NCI-H187 treated with DMSO at 0.1 percent for 48 hours (cell line): Measurements from ENCODE around the gene ZG16B.

Experiments used
- DNase-seq: peaks from one replicate; lab custom pipeline; 2025; lab: John Stamatoyannopoulos, UW

Gene ZG16B

GRCh38 chr16:2825049-2825742 lies 4.9 kb upstream of the ZG16B start:
- no peak for DNase-seq

DNA sequence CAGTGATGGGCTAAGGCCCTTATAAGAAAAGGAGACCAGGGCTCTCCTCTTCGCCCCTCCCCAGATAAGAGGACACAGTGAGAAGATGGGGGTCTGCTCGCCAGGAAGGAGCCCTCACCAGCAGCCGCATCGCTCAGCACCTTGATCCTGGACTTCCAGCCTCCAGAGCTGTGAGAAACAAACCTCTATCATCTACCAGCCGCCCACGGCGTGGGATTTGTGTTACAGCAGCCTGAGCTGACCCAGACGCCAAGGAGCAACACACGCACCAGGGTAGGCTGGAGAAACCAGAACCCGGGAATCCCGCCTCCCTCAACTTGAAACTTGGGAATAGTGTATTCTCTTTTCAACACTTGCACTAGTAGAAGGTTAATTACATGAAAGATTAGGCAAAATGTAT lies 4.2 kb upstream of the ZG16B start:
- no peak for DNase-seq

DNA sequence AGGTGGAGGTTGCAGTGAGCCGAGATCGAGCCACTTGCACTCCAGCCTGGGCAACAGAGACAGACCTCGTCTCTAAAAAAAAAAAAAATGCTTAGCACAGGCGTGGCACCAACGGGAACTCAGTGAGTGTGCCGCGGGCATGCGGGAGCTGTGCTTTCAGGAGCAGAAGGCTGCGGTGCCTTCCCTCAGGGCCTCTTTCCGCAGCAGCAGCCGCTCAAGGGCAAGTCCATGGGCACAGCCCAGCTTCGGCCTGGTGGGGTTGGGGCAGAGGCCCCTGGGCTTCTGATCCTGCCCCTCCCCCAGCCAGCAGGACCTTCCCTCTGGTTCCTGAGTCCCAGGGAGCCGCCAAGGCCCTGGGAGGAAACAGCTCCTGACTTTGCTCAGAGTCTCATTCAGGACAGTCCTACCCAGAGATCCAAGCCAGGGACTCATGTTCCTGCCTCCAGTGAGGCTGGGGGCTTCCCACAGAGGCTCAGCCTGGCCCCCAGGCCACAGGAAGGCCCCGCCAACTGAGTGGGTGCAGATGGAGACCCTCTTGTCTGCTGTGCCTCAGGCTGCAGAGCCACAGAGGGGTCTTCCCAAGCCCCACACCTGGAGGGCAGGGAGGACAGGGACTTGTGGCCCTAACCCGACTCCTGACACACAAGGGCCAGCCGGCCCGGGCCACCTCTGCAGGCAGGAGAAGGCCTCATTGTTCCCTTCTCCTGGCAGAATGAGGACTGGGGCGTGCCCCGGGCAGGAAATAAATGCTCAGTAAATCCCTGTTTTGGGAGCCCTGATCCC lies 3.3 kb upstream of the ZG16B start:
- no peak for DNase-seq

- DNase-seq: no peak
These were observed 2.7 kb upstream of the ZG16B start for GRCh38 chr16:2827374-2827791.

GRCh38 chr16:2827831-2828520 lies 2.1 kb upstream of the ZG16B start:
- DNase-seq: no peak

- DNase-seq: no peak
These were observed 1.6 kb upstream of the ZG16B start for GRCh38 chr16:2828521-2828840.

DNA sequence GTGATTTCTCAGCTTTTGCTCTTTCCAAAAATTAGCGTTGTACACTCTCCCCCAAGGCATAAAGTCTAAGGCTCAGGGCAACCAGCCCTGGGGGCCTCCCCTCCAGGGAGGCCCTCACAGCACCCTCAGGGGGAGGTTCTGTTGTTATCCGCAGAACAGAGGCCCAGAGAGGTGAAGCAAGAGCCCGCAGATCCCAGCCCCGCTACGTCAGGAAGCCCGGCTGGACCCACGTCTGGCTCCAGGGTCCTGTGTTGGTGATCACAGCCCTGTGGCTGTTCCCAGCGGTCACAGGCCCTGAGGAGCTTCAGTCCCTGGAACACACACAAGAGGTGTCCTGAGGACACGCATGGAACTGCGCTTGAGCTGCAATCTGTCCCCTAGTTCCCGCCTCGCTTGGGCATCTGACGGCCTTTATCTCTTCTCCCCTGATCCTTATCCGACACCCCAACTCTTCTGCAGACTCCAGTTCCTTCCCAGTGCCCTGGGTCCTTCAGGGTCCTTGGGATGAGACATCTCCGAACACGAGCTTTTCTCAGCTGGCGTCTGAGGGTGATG lies 1.1 kb upstream of the ZG16B start:
- DNase-seq: no peak

DNA sequence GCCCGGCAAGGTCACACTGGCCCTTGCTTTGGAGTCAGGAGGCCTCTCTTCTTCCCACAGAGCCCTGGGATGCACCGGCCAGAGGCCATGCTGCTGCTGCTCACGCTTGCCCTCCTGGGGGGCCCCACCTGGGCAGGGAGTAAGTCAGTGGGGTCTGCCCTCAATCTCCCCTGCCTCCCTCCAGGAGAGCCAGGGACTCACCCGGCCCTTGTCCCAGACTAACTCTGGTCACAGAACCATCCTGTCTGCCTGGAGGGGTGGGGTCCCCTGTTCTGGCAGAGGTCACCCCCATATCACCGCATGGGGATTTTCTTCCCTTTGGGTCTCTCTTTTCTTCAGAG lies 222 bp downstream of the ZG16B start:
- DNase-seq: no peak

DNA sequence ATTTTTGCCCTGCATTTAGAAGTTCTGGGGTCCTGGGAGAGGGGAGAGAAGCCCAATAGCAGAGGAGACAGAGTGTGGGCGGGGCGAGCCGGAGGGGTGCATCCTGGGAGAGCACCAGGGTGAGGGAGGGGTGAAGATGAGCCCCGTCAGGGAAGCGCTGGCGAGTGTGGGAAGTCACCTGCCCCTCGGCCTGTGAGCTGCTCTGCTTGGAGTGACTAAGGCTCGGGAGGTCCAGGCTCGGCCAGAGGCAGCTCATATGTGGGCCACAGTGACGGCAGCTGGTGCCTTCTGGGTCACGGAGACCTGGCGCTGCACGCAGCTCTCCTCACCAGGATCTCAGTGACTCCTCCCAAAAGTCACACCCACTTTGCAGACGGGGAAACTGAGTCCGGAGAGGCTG lies 1.1 kb downstream of the ZG16B start:
- no peak for DNase-seq

- no peak for DNase-seq
These were observed 3.7 kb downstream of the ZG16B start for GRCh38 chr16:2833776-2834175.

DNA sequence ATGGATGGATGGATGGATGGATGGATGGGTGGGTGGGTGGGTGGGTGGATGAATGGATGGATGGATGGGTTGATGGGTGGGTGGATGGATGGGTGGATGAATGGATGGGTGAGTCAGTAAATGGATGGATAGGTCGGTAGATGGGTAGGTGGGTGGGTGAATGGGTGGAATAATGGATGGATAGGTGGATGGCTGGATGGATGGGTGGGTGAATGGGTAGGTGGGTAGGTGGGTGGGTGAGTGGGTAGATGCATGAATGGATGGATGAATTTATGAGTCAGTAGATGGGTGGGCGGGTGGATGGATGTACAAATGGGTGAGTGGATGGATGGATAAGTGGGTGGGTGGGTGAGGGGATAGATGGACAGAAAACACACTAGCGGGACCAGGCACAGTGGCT lies 4.9 kb downstream of the ZG16B start:
- no peak for DNase-seq

GRCh38 chr16:2835638-2836493 lies 5.8 kb downstream of the ZG16B start:
- DNase-seq: no peak

- no peak for DNase-seq
These were observed 6.8 kb downstream of the ZG16B start for GRCh38 chr16:2836646-2837508.

DNA sequence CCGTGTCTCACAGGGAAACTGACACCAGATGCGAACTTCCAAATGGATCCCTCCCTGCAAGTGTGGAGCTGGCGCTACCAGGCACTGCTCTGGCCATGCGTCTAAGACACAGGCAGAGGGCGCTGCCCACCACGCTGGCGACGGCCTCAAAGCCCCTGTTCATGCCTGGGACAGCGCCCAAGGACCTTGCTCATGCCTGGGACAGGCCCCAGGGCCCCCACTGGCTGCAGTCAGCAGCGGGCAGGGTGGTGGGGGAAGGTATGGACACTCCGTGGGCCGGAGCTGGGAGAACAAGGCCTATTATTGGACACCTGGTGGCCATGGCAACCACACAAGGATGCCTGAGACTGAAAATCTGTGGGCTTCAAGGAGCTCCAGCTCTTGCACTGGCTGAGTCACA lies 8.8 kb downstream of the ZG16B start:
- DNase-seq: no peak

- DNase-seq: no peak
These were observed 9.7 kb downstream of the ZG16B start for GRCh38 chr16:2839650-2840450.

GRCh38 chr16:2840914-2841313 lies 10.8 kb downstream of the ZG16B start:
- no peak for DNase-seq

DNA sequence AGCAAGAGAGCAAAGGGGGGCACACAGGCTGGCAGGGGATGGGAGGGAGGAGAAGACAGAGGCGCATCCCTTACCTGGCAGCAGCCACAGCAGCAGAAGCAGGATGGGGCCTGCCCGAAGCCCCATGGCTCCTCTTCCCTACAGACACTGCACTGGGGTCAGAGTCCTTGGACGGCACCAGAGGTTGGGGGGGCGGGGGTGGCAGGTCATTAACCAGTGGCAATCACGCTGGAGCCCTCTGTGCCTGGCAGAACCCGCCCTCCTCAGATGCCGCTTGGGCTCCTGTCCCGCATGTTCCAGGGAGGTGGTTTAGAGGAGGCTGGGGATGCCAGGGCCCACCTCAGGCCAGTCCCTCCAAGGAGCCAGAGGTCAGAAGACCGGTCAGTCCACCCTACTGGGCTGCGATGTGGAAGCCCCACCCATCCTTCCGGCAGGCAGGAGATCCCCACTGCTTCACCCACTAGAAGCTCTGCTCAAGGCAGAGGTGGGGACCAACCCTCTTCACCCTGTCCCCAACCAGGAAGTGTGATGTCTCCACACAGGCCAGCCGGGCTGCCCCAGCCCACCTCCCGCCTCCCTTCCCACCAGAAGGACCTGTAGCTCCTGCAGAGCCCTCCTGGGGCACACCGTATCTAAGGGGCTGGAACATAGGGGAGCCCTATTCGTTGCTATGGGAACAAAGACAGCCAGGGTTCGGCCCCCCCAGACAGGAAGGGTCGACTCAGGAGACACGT lies 11.7 kb downstream of the ZG16B start:
- no peak for DNase-seq

GRCh38 chr16:2842340-2843000 lies 12.4 kb downstream of the ZG16B start:
- DNase-seq: no peak

- no peak for DNase-seq
These were observed 13.4 kb downstream of the ZG16B start for GRCh38 chr16:2843526-2843925.
